Measurements from ENCODE around the gene HOXA13. TPM values are rescaled to one million over a fixed set of nuclear protein-coding genes. Genes with fewer than 3 reads are reported as not detected.

The HOXA13 gene
- polyA plus RNA-seq, 1 of the 3 experiments (the other 2 are of a cell fraction), result not detected

- CTCF ChIA-PET, result interaction anchor here (0.6 to 10.9 kb wide), 37 partner anchors 8 to 1259 kb away, joined by 3 to 270 read pairs (median 5); partner anchors contain the start of genes HOXA10, HOXA13, HOXA4 and HOXA7
- Histone ChIP-seq H3K4me1 (ENCODE audit: control insufficient read depth in 1 of 2, insufficient read depth in 2 of 2, low read depth in 1 of 2, low read length in 1 of 2) (peaks cover 0 to 9% of the 10 kb centered on the region in 2 experiments; a peak in 1 of 4 replicates), H3K27me3 (ENCODE audit: insufficient read depth) (peaks cover 100% of the 10 kb centered on the region), H4K20me1 (ENCODE audit: insufficient read depth) (peaks cover 6% of the 10 kb centered on the region; the same call in 1 of the 2 replicates), H3K27ac (ENCODE audit: low read depth in 2 of 2, low read length in 1 of 2) (no peak overlapping the region), H3K9me2 (no peaks in the 10 kb centered on the region), H3F3A (replicated peaks; ENCODE audit: insufficient read depth) (no peaks in the 10 kb centered on the region), H3K9me3 (no peaks in the 10 kb centered on the region), H3K79me2 (ENCODE audit: insufficient read depth) (no peaks in the 10 kb centered on the region), H3K4me3 (ENCODE audit: low read depth in 2 of 2, low read length in 1 of 2) (peak overlapping the region; percentile 32 to 63; a peak in 3 of 4 replicates), H3K4me2 (peak overlapping the region; percentile 76), H2AFZ (ENCODE audit: low read depth) (peak overlapping the region; percentile 73; the same call in 1 of the 2 replicates), H3K36me3 (replicated peaks in 1 of 2; ENCODE audit: control insufficient read depth in 1 of 2, insufficient read depth in 2 of 2, low read length in 1 of 2) (no peaks in the 10 kb centered on the region), H3K9ac (no peak overlapping the region)
- POLR2A ChIA-PET, result no interaction called here
- TF ChIP-seq SIN3A (IDR thresholded peaks at IDR 0.05; ENCODE audit: borderline replicate concordance, low read depth, low read length) (no peak), TAF1 (IDR thresholded peaks at IDR 0.05; ENCODE audit: borderline replicate concordance, low read depth, low read length) (no peak), NFIC (IDR thresholded peaks at IDR 0.05; ENCODE audit: borderline replicate concordance) (no peak), POLR2AphosphoS5 (IDR thresholded peaks at IDR 0.05; ENCODE audit: low read depth, low read length) (no peak), MAX (IDR thresholded peaks at IDR 0.05; ENCODE audit: low read depth) (no peak)
- DNase-seq, result no peak
- 27% methylated on average over 24 of the region's 27 CpGs for WGBS (ENCODE audit: low lambda C conversion rate)
These were observed 48.5 kb downstream of the HOXA13 start for GRCh38 chr7:27151341-27151930.

GRCh38 chr7:27150568-27151340, 49.1 kb downstream of the HOXA13 start:
- CTCF ChIA-PET, result interaction anchor here (0.6 to 10.9 kb wide), 54 partner anchors 8 to 1258 kb away, joined by 3 to 270 read pairs (median 4); partner anchors contain the start of genes HOXA10, HOXA13, HOXA4 and HOXA7
- H3K27me3 ChIP-seq (ENCODE audit: insufficient read depth), result peaks cover 100% of the 10 kb centered on the region
- no peak for TF ChIP-seq IRF3 (IDR thresholded peaks at IDR 0.05; ENCODE audit: low read depth, low read length)
- TF ChIP-seq YY1 (IDR thresholded peaks at IDR 0.05; ENCODE audit: low read depth), result 0 out of 2 replicates have a peak, but pooled peaks have one; percentile 36
- TF ChIP-seq EP300 (IDR thresholded peaks at IDR 0.05; ENCODE audit: borderline replicate concordance in 1 of 2, low read depth in 1 of 2, low read length in 1 of 2), result peak in 1 of 2 experiments; percentile 40; a peak in 1 of 4 replicates
- peak; percentile 19 for TF ChIP-seq CHD2 (IDR thresholded peaks at IDR 0.05; ENCODE audit: low read length, partially characterized antibody)
- TF ChIP-seq CTCF (IDR thresholded peaks at IDR 0.05), result peak; percentile 91
- TF ChIP-seq PBX3 (IDR thresholded peaks at IDR 0.05), result peak; percentile 95
- no peak for TF ChIP-seq TEAD4 (IDR thresholded peaks at IDR 0.05; ENCODE audit: borderline replicate concordance, insufficient read depth)
- TF ChIP-seq REST (IDR thresholded peaks at IDR 0.05; ENCODE audit: low read depth, low read length), result peak; percentile 81
- TF ChIP-seq USF1 (IDR thresholded peaks at IDR 0.05; ENCODE audit: borderline replicate concordance, low read depth), result no peak
- peak; percentile 68 for TF ChIP-seq SMC3 (IDR thresholded peaks at IDR 0.05; ENCODE audit: low read depth, low read length)

More at GRCh38 chr7:27150568-27151340, 49.1 kb downstream of the HOXA13 start:
- Histone ChIP-seq H3K9me3 (no peaks in the 10 kb centered on the region), H3K27ac (ENCODE audit: low read depth in 2 of 2, low read length in 1 of 2) (no peak overlapping the region), H3K4me1 (ENCODE audit: control insufficient read depth in 1 of 2, insufficient read depth in 2 of 2, low read depth in 1 of 2, low read length in 1 of 2) (peaks cover 0 to 9% of the 10 kb centered on the region in 2 experiments; a peak in 1 of 4 replicates), H3F3A (replicated peaks; ENCODE audit: insufficient read depth) (no peaks in the 10 kb centered on the region), H3K9ac (no peak overlapping the region), H3K9me2 (no peaks in the 10 kb centered on the region), H3K36me3 (replicated peaks in 1 of 2; ENCODE audit: control insufficient read depth in 1 of 2, insufficient read depth in 2 of 2, low read length in 1 of 2) (no peaks in the 10 kb centered on the region), H2AFZ (ENCODE audit: low read depth) (peak overlapping the region; percentile 73; the same call in 1 of the 2 replicates), H3K79me2 (ENCODE audit: insufficient read depth) (no peaks in the 10 kb centered on the region), H3K4me2 (peak overlapping the region; percentile 76), H3K4me3 (ENCODE audit: low read depth in 2 of 2, low read length in 1 of 2) (peak overlapping the region; percentile 32 to 63), H4K20me1 (ENCODE audit: insufficient read depth) (peaks cover 6% of the 10 kb centered on the region; the same call in 1 of the 2 replicates)
- peak; percentile 96 for DNase-seq
- POLR2A ChIA-PET, result no interaction called here
- 3% methylated on average over 51 of the region's 58 CpGs for WGBS (ENCODE audit: low lambda C conversion rate)

Data from SK-N-SH (cell line).